ENCODE data around the gene DUSP8.

Gene DUSP8

GRCh38 chr11:1566381-1567051 lies 5.6 kb downstream of the DUSP8 start:
- DNase-seq (ENCODE audit: low read depth in 3 of 3): no peak

DNA sequence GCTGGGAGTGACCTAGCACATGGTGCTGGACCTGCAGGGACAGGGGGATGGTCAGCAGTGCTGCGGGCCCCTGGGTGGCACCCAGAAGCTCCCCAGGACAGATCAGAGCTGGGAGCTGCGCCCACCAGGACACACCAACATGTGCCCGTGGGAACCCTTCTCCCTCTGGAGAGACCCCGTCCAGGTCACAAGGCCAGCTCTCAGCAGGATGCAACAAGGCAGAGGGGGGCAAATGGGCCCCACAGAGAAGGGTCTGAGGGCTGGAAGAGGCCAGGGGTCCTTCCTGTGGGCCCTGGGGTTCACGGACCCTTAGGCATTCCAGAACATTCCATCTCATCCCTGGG lies 6.2 kb downstream of the DUSP8 start:
- DNase-seq (ENCODE audit: low read depth in 3 of 3): no peak

GRCh38 chr11:1565173-1565903 lies 6.7 kb downstream of the DUSP8 start:
- no peak for DNase-seq (ENCODE audit: low read depth in 3 of 3)

DNA sequence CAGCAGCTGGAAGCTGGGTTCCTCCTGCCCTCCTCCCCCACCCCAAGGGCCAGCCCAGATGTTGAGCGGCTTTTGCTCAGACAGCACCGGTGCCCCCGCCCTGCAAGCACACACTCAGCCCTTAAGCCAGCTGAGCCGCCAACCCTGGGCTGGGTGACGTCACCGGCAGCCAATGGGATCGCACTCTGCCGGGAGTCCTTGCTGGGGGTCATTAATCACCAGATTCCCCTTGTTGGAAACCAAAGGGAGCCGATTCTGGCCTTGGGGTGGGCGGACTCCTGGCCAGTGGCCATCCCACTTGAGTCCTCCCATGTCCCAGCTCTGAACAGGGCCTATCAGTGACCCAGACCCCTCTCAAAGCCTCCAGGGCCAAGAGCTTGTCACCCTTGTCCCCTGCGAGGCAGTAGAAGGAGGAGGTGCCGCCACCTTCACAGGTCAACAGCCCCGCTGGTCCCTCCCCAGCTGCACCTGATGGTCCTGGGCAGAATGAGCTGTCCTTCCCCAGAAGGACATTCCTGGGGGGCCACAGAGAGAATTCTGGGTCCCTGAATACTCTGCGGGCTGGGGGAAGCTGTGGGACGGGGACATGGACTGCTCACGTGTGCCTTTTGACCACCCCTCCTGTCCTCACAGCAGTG lies 7.4 kb downstream of the DUSP8 start:
- no peak for DNase-seq (ENCODE audit: low read depth in 3 of 3)

- DNase-seq (ENCODE audit: low read depth in 3 of 3): no peak
These were observed 8.2 kb downstream of the DUSP8 start for GRCh38 chr11:1563697-1564534.

- no peak for DNase-seq (ENCODE audit: low read depth in 3 of 3)
These were observed 8.9 kb downstream of the DUSP8 start for GRCh38 chr11:1563149-1563638.

GRCh38 chr11:1562469-1563148 lies 9.5 kb downstream of the DUSP8 start:
- DNase-seq (ENCODE audit: low read depth in 3 of 3): no peak

DNA sequence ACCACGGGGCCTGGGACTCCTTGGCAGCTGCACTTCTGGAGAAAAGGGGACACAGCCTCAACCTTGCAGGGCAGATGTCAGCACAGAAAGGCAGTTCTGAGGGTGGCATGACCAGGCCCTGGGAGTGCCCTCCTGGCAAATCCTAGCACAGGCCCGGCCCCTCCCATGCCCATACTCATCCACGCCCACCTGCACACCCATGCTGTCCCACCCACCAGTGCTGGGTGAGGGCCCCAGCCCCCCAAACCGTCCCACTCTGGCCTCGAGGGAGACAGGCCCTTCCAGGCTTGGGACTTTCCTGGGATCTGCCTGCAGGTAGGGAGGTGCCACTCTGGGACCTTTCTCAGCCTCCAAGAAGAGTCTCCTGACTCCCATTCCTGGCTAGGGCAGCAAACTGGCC lies 10.1 kb downstream of the DUSP8 start:
- DNase-seq (ENCODE audit: low read depth in 3 of 3): no peak

DNA sequence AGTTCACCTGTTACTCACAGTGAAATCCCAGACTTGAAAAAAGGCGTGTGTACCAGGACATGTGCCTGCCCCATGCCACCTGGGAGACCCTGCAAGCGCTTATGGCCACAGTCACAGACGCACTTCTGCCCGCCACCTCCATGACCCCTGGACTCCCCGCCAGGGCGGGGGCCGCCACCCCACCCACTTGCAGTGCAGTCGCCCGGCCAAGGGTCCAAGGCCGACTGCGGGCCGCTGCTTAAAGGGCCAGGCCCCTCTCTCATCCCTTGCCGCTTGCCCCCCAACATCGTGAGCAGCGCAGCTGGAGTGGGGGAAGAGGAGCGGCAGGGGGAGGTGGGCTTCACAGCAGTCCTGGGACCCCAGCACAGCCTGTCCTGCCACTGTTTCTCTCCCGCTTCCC lies 10.8 kb downstream of the DUSP8 start:
- DNase-seq (ENCODE audit: low read depth in 3 of 3): no peak

DNA sequence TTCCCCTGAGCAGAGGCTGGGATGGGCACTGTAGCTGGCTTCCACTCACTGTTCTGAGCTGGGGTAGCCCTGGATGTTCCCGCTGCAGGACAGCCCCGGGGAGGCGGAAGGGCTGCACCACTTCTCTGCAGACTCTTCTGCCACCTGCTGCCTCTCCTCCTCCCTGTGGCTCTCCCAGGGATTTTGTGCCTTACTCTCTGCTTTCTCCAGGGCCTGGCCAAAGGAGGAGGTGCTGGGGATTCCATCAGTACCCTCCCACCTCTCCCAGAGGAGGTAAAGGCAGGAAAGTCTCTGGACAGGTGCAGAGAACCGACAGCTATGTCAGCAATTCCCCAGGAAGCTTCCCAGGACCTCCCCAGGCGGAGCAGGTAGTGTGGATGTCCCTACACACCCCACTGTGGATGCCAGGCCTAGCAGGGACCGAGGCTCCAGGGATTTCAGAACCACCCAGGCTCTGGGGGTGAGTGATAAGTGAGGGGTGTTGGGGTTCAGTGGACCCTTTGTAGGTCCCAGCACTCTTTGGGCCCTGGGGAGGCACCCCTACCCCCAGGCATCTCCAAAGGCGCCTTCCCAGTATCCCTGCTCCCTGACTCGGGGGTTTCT lies 11.3 kb downstream of the DUSP8 start:
- no peak for DNase-seq (ENCODE audit: low read depth in 3 of 3)

DNA sequence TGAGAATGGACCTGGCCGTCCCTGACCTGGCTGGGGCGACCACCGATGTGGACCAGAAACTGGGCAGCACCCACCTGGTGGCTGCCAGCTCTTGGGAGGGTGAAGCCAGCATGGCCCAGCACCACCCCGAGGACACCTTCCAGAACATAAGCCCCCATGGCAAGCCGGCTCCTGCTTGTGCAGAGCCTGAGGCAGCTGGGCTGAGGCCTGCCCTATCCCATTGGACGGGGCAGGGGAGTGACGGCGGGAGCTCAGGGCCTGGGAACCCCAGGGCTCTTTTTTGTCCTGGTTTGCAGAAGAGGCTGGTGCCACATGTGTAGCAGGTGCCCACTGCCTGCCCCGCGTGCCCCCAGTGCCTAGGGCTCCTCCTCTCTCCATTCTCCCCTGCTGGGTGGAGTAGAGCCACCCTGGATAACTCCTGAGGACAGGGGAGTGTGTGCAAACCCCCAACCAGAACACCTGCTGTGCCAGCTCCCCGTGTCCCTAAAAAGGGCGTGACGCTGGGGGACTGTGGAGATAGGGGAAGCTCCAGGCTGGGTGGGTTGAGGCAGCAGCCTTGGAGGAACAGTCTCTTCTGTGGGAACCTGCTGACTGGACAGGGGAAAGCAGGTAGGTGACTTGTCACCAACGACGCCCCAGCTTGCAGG lies 11.9 kb downstream of the DUSP8 start:
- no peak for DNase-seq (ENCODE audit: low read depth in 3 of 3)

DNA sequence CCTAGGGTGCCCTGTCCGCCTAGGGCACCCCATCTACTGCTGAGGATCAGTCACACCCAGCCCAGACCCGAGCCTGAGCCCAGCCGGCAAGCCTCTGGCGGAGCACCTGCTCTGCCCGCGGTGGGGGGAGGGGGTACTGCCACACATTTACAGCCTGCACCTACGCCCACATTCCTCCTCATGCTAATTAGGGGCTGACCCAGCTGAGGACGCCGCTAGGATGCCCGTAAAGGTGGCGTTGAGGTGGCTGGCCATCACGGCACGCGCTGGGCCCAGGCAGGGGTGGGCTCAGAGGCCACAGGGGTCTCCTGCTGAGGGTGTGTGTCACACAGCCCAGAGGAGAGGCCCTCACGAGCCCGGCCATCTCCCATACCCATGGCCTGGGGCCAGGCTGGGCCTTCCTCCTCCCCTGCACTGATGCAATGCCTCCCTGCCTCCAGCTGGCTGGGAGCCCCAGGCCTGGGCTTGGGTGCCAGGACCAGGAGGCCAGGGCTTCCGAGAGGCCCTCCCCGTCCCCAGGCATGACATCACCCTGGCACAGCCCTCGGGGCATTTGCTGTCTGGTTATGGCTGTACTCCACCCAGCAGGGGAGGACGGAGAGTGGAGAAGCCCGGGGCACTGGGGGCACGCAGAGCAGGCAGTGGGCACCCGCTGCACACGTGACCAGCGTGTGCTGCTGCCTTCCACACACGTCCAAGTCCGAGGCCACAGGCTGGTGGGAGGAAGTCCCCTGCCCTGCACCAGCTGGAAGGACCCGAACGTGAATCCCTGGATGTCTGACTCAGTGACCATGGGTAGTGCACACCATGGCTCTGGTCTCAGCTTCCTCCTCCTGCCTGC lies 12.7 kb downstream of the DUSP8 start:
- no peak for DNase-seq (ENCODE audit: low read depth in 3 of 3)

GRCh38 chr11:1558775-1559110 lies 13.3 kb downstream of the DUSP8 start:
- no peak for DNase-seq (ENCODE audit: low read depth in 3 of 3)

- no peak for DNase-seq (ENCODE audit: low read depth in 3 of 3)
These were observed 13.9 kb downstream of the DUSP8 start for GRCh38 chr11:1557904-1558774.

DNA sequence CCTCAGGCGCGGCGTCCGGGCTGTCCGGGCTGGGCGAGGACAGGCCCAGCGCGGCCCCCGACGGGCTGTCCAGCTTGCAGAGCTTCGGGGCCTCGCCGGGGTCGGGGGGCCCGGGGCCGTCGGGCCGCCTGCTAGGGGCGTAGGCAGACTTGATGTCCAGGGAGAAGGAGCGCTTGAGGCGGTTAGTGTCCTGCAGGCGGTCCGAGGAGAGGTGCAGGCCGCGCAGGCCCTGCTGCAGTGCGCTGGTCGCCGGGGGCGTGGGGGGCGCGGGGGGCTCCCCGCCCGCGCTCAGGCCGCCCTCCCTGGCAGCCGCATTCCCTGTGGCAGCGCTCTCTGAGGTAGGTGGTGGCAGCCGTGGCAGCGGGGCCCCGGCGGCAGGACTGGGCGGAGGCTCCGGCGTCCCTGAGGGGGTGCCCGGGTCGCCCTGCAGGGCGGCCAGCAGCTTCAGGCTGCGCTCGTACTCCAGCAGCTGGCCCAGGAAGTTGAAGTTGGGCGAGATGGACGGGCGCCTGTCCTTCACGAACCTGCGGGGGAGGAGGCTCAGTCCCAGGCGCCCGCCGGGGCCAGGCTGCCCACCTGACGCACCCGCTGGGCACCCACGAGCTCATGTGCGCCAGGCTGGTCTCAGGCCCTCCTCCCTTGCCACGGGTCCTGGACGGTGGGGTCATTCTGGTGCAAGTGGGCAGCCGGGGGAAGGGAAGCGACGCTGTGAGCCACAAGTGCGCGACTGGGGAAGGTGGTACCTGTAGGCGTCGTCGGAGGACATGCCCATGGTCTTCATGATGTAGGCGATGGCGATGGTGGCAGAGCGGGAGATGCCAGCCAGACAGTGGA lies 14.8 kb downstream of the DUSP8 start:
- DNase-seq (ENCODE audit: low read depth in 3 of 3): no peak

GRCh38 chr11:1556278-1556902 lies 15.7 kb downstream of the DUSP8 start:
- no peak for DNase-seq (ENCODE audit: low read depth in 3 of 3)

- DNase-seq (ENCODE audit: low read depth in 3 of 3): no peak
These were observed 16.3 kb downstream of the DUSP8 start for GRCh38 chr11:1555713-1556153.
